Thoracic aorta (tissue), 2 donors: ENCODE data around the gene APP. TPM values are rescaled to one million over a fixed set of nuclear protein-coding genes. Genes with fewer than 3 reads are reported as not detected.

Experiments used
- ATAC-seq: fragments of 150-250 bp; one replicate; pipeline ENCODE4 v1.8.0; 2017; ENCODE audit warnings: low read depth; ENCODE audit not compliant: insufficient number of reproducible peaks, low FRiP score
- DNase-seq: peaks from one replicate; pipeline ENCODE4 v3.0.0-alpha.2; 2020; ENCODE audit warnings: low spot score
- H3K27ac ChIP-seq, 2 donors: fragments of 200-600 bp; sonication (generic); 1 replicate in 1 of 2; 2 replicates in 1 of 2; pipeline ENCODE4 v1.5.1; 2016; ENCODE audit warnings: mild to moderate bottlenecking in 2 of 2, moderate library complexity in 2 of 2
- H3K27me3 ChIP-seq: fragments of 200-600 bp; sonication (generic); replicated peaks from 2 replicates; pipeline ENCODE4 v1.6.0; 2016; ENCODE audit warnings: mild to moderate bottlenecking; ENCODE audit not compliant: insufficient read depth
- H3K36me3 ChIP-seq: fragments of 200-600 bp; sonication (generic); one replicate; pipeline ENCODE4 v1.5.1; 2016
- H3K4me1 ChIP-seq, 2 donors: fragments of 200-600 bp; sonication (generic); 1 replicate in 1 of 2; 2 replicates in 1 of 2; pipeline versions ENCODE4 v1.5.1 to v1.6.0; 2016; ENCODE audit warnings: low read depth in 2 of 2, mild to moderate bottlenecking in 1 of 2; ENCODE audit not compliant: control insufficient read depth in 1 of 2
- H3K4me3 ChIP-seq: fragments of 200-600 bp; sonication (generic); 2 replicates; pipeline ENCODE4 v1.5.1; 2016; ENCODE audit warnings: mild to moderate bottlenecking
- H3K9me3 ChIP-seq: fragments of 200-600 bp; sonication (generic); 2 replicates; pipeline ENCODE4 v1.5.1; 2016
- total RNA-seq, 2 donors: library from RNA; depleted of rRNA; stranded (reverse); fragments of >200 nt; gene quantifications; one replicate each; pipeline versions ENCODE4 v1.1.0 to v1.2.3, GENCODE V29; 2016
- TF ChIP-seq, protein P1 (sequence below): fragments of 200-600 bp; sonication (generic); IDR thresholded peaks from one replicate; pipeline ENCODE4 v1.5.1; 2019; ENCODE audit warnings: antibody characterized with exemption

The APP gene
- total RNA-seq, 2 donors from 2014 or later: 342 to 468 TPM

DNA sequence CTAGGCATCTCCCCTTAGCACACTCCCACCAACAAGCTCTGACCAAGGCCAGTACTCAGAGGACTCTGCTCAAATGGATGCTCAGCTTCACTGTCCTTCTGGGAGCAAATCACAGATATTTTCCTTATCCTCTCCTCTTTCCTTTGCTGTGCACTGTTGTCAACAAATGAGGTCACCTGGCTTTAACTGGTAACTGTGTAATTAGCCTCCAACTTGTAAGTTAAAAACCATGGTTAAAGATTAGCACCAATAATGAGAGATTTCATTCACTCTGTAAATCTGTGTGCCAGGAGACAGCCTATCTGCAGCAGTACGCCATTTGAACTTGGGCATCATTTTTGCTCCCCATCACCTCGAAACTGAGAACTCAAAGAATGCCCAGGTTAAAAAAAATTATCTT lies 286.3 kb downstream of the APP start:
- DNase-seq (no peak), ATAC-seq (no peak)
- no peaks in the 10 kb centered on the region for H3K9me3 ChIP-seq
- no peaks in the 10 kb centered on the region for H3K27me3 ChIP-seq
- H3K27ac ChIP-seq: no peak overlapping the region
- no peak overlapping the region for H3K4me3 ChIP-seq
- TF ChIP-seq, protein P1, sequence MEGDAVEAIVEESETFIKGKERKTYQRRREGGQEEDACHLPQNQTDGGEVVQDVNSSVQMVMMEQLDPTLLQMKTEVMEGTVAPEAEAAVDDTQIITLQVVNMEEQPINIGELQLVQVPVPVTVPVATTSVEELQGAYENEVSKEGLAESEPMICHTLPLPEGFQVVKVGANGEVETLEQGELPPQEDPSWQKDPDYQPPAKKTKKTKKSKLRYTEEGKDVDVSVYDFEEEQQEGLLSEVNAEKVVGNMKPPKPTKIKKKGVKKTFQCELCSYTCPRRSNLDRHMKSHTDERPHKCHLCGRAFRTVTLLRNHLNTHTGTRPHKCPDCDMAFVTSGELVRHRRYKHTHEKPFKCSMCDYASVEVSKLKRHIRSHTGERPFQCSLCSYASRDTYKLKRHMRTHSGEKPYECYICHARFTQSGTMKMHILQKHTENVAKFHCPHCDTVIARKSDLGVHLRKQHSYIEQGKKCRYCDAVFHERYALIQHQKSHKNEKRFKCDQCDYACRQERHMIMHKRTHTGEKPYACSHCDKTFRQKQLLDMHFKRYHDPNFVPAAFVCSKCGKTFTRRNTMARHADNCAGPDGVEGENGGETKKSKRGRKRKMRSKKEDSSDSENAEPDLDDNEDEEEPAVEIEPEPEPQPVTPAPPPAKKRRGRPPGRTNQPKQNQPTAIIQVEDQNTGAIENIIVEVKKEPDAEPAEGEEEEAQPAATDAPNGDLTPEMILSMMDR: no peak
- no peaks in the 10 kb centered on the region for H3K36me3 ChIP-seq
- H3K4me1 ChIP-seq: peaks cover 0 to 11% of the 10 kb centered on the region in 2 donors

DNA sequence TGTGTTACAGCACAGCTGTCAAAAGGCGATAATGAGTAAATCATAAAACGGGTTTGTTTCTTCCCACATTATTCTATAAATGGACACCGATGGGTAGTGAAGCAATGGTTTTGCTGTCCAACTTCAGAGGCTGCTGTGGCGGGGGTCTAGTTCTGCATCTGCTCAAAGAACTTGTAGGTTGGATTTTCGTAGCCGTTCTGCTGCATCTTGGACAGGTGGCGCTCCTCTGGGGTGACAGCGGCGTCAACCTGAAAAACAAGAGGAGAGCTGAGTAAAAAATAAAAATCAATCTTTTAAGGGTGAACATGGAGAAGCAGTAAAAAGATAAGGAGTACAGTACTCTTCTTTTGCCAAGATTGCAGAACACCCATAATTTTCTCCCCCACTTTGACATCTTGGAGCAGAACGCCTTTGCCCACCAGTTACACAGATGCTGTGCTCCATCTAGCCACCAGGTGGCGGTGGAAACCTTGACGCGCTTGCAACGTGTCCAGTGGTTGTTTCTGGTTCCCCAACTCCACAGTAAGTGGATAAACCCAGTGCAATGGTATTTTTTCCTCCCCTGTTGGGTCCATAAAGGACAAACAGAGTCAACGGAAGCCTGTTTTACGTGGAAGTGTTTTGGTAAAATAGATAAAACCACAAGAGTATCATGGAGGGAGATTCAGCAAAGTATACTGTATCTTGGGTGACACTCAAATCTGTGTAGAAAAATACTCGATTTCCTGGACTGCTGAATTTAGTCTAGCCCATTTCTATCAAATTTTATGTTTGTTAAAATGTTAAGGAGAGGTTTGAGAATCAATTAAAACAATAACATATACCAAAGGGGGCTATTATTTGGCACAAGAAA lies 288.8 kb downstream of the APP start:
- H3K36me3 ChIP-seq: no peaks in the 10 kb centered on the region
- H3K9me3 ChIP-seq: no peaks in the 10 kb centered on the region
- H3K27ac ChIP-seq: no peak overlapping the region
- TF ChIP-seq, protein P1: peak; percentile 92
- H3K4me3 ChIP-seq: no peak overlapping the region
- ATAC-seq (no peak), DNase-seq (peak; percentile 25)
- H3K4me1 ChIP-seq: peaks cover 0 to 11% of the 10 kb centered on the region in 2 donors
- H3K27me3 ChIP-seq: no peaks in the 10 kb centered on the region

DNA sequence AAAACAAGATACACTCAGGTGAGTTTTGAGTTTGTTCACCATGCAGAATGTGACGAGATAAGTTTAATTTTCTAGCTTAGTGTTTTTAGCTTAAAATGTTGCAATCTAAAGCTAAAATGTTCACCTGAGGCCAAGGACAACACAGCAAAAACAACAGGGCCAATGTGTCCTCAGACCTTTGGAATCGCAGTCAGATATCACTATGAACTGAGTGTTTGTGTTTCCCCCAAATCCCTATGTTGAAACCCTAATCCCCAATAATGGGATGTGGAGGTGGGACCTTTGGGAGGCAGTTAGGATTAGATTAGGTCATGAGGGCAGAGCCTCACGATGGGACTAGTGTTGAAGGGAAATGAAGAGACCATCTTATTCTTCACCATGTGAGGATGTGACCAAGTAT lies 291.4 kb downstream of the APP start:
- ATAC-seq: no peak
- Histone ChIP-seq H3K4me3 (no peak overlapping the region), H3K36me3 (no peaks in the 10 kb centered on the region)

DNA sequence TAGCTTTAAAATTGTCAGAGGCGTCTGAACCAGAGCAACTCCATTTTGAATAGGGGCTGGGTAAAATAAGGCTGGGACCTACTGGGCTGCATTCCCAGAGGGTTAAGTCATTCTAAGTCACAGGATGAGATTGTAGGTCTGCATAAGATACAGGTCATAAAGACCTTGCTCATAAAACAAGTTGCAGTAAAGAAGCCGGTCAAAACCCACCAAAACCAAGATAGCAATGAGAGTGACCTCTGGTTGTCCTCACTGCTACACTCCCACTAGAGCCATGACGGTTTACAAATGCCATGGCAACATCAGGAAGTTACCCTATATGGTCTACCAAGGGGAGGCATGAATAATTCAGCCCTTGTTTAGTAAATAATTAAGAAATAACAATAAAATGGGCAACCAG lies 292.2 kb downstream of the APP start:
- H3K27me3 ChIP-seq: no peaks in the 10 kb centered on the region
- DNase-seq (no peak), ATAC-seq (no peak)
- H3K27ac ChIP-seq: no peak overlapping the region
- H3K4me1 ChIP-seq: no peaks in the 10 kb centered on the region
- H3K4me3 ChIP-seq: no peak overlapping the region
- TF ChIP-seq, protein P1: no peak
- H3K9me3 ChIP-seq: no peaks in the 10 kb centered on the region
- H3K36me3 ChIP-seq: no peaks in the 10 kb centered on the region

More for the DNA sequence above, 291.4 kb downstream of the APP start:
- Histone ChIP-seq H3K27me3 (no peaks in the 10 kb centered on the region), H3K4me1 (no peaks in the 10 kb centered on the region), H3K27ac (no peak overlapping the region), H3K9me3 (no peaks in the 10 kb centered on the region)
- TF ChIP-seq, protein P1: no peak
- no peak for DNase-seq

GRCh38 chr21:25872271-25872670 lies 298.3 kb downstream of the APP start:
- Histone ChIP-seq H3K36me3 (no peaks in the 10 kb centered on the region), H3K4me3 (no peak overlapping the region), H3K9me3 (no peaks in the 10 kb centered on the region), H3K4me1 (no peaks in the 10 kb centered on the region), H3K27ac (no peak overlapping the region), H3K27me3 (no peaks in the 10 kb centered on the region)
- ATAC-seq (no peak), DNase-seq (no peak)
- TF ChIP-seq, protein P1: no peak
